HepG2 (cell line): ENCODE measurements around the gene SERPIND1. TPM values are rescaled to one million over a fixed set of nuclear protein-coding genes. Genes with fewer than 3 reads are reported as not detected.

Source experiments
- ATAC-seq: fragments of 200-7000 bp; cut with Tn5 transposase; 3 replicates; pipeline ENCODE4 v1.9.1; 2020; ENCODE audit warnings: mild to moderate bottlenecking, moderate library complexity
- BruUV-seq: library from RNA; stranded (reverse); fragments of 400-500 nt; replicated peaks from 2 replicates; lab custom pipeline; 2021; lab: Mats Ljungman, UMichigan
- CTCF ChIA-PET: fragments of 300-600 bp; formaldehyde crosslinking; extraction: SDS; loops from one replicate; lab custom pipeline; 2021; ENCODE audit warnings: low total read pairs, inconsistent platforms, low intra/inter-chr PET ratio; lab: Yijun Ruan, JAX
- POLR2A ChIA-PET: fragments of 350-600 bp; sonication (Branson Sonifier 250); formaldehyde crosslinking; loops from one replicate; lab custom pipeline; 2020; ENCODE audit warnings: antibody characterized with exemption, inconsistent platforms; lab: Yijun Ruan, JAX
- DNase-seq: peaks from one replicate; pipeline ENCODE4 v3.0.0-alpha.2; 2015; ENCODE audit warnings: low spot score
- FAIRE-seq: peaks from 3 replicates; lab custom pipeline; 2011; peaks lifted over from hg19 to GRCh38; lab: Jason Lieb, UNC
- H2AFZ ChIP-seq: one replicate; pipeline ENCODE4 v1.6.1; 2011; ENCODE audit warnings: low read length, inconsistent platforms
- H3K27ac ChIP-seq: fragments of 300-600 bp; 3 replicates; pipeline ENCODE4 v1.8.0; 2011; ENCODE audit warnings: mixed run types, mild to moderate bottlenecking, mixed read lengths, low read length, inconsistent platforms; ENCODE audit not compliant: insufficient read depth; ENCODE audit errors: extremely low read length
- H3K27me3 ChIP-seq, 2 experiments: fragments of 200-600 bp in 1 of 2; 2 replicates in 1 of 2; 3 replicates in 1 of 2; pipeline versions ENCODE4 v1.6.0 to v1.8.0; 2011; ENCODE audit warnings: low read length in 2 of 2, mild to moderate bottlenecking in 2 of 2, moderate library complexity in 2 of 2, inconsistent platforms in 1 of 2; ENCODE audit not compliant: insufficient read depth in 2 of 2, control insufficient read depth in 1 of 2
- H3K36me3 ChIP-seq, 2 experiments: fragments of 200-600 bp in 1 of 2; replicated peaks in 1 of 2; 2 replicates in 1 of 2; 3 replicates in 1 of 2; pipeline versions ENCODE4 v1.5.1 to v1.8.0; 2011; ENCODE audit warnings: low read length in 2 of 2, inconsistent platforms in 1 of 2; ENCODE audit not compliant: insufficient read depth in 2 of 2, control insufficient read depth in 1 of 2
- H3K4me1 ChIP-seq: 2 replicates; pipeline ENCODE4 v1.5.1; 2012; ENCODE audit warnings: low read length, inconsistent platforms; ENCODE audit not compliant: insufficient read depth
- H3K4me2 ChIP-seq: 2 replicates; pipeline ENCODE4 v1.6.0; 2011; ENCODE audit warnings: low read depth, low read length, inconsistent platforms
- H3K4me3 ChIP-seq, 3 experiments: fragments of 200-600 bp in 1 of 3; sonication (generic), shearing (Covaris generic) in 1 of 3; replicated peaks in 1 of 3; 2 replicates each; pipeline ENCODE4 v1.5.1; 2011 to 2016; ENCODE audit warnings: low read length in 3 of 3, inconsistent platforms in 2 of 3, low read depth in 2 of 3, mild to moderate bottlenecking in 2 of 3, control low read depth in 1 of 3, mixed read lengths in 1 of 3; ENCODE audit not compliant: insufficient read depth in 1 of 3
- H3K79me2 ChIP-seq: one replicate; pipeline ENCODE4 v1.6.1; 2011; ENCODE audit warnings: low read length, inconsistent platforms; ENCODE audit not compliant: insufficient read depth
- H3K9ac ChIP-seq: 2 replicates; pipeline ENCODE4 v1.6.0; 2011; ENCODE audit warnings: mild to moderate bottlenecking, low read depth, low read length, inconsistent platforms; ENCODE audit not compliant: insufficient read depth
- H3K9me3 ChIP-seq: 2 replicates; pipeline ENCODE4 v1.5.1; 2012; ENCODE audit warnings: mild to moderate bottlenecking, low read length
- H4K20me1 ChIP-seq: 2 replicates; pipeline ENCODE4 v1.6.0; 2011; ENCODE audit warnings: inconsistent platforms, mild to moderate bottlenecking, low read length, moderate library complexity; ENCODE audit not compliant: insufficient read depth
- BATF2 ChIP-seq: sonication (generic); formaldehyde crosslinking; IDR thresholded peaks from 2 replicates; pipeline ENCODE4 v1.8.0; 2022; ENCODE audit warnings: mild to moderate bottlenecking, missing genetic modification reagents, moderate library complexity
- CREB1 ChIP-seq, 2 experiments: fragments of 450-650 bp in 1 of 2; IDR thresholded peaks; 2 replicates each; pipeline ENCODE4 v1.6.1; 2016 to 2017; ENCODE audit warnings: control low read depth in 1 of 2, mild to moderate bottlenecking in 1 of 2, missing compliant biosample characterization in 1 of 2, missing genetic modification characterization in 1 of 2
- CSRNP2 ChIP-seq: sonication (generic); formaldehyde crosslinking; conservative IDR thresholded peaks from 2 replicates; pipeline ENCODE4 v1.8.0; 2022; ENCODE audit warnings: low read depth, missing genetic modification reagents
- ELF3 ChIP-seq: IDR thresholded peaks from 2 replicates; pipeline ENCODE4 v1.6.1; 2016; ENCODE audit warnings: missing genetic modification reagents, missing compliant biosample characterization
- IRX3 ChIP-seq: sonication (generic); formaldehyde crosslinking; IDR thresholded peaks from 2 replicates; pipeline ENCODE4 v1.8.1; 2023; ENCODE audit warnings: mild to moderate bottlenecking, low read depth, missing genetic modification reagents, borderline replicate concordance
- KDM4B ChIP-seq: sonication (generic); formaldehyde crosslinking; IDR thresholded peaks from 2 replicates; pipeline ENCODE4 v1.4.0; 2020; ENCODE audit warnings: missing genetic modification reagents
- LBX2 ChIP-seq: sonication (generic); formaldehyde crosslinking; IDR thresholded peaks from 2 replicates; pipeline ENCODE4 v1.5.0; 2020; ENCODE audit warnings: missing genetic modification reagents, mild to moderate bottlenecking, borderline replicate concordance
- NFAT5 ChIP-seq: sonication (generic); formaldehyde crosslinking; IDR thresholded peaks from 2 replicates; pipeline ENCODE4 v1.4.0; 2020; ENCODE audit warnings: missing genetic modification reagents
- NR0B2 ChIP-seq: sonication (generic); formaldehyde crosslinking; IDR thresholded peaks from 2 replicates; pipeline ENCODE4 v1.4.0; 2020; ENCODE audit warnings: mild to moderate bottlenecking, missing genetic modification reagents
- PLRG1 ChIP-seq: fragments of 450-650 bp; conservative IDR thresholded peaks from 2 replicates; pipeline ENCODE4 v1.6.1; 2016
- REL ChIP-seq: sonication (generic); formaldehyde crosslinking; conservative IDR thresholded peaks from 2 replicates; pipeline ENCODE4 v1.8.0; 2022; ENCODE audit warnings: mild to moderate bottlenecking, missing genetic modification reagents, moderate library complexity
- SKI ChIP-seq: fragments of 450-650 bp; IDR thresholded peaks from one replicate; pipeline ENCODE4 v1.6.1; 2018; ENCODE audit warnings: mild to moderate bottlenecking; ENCODE audit not compliant: partially characterized antibody
- SMAD3 ChIP-seq: sonication (generic); formaldehyde crosslinking; IDR thresholded peaks from 2 replicates; pipeline ENCODE4 v1.4.0; 2020; ENCODE audit warnings: missing genetic modification reagents
- YEATS4 ChIP-seq: sonication (generic); formaldehyde crosslinking; IDR thresholded peaks from 2 replicates; pipeline ENCODE4 v1.4.0; 2020; ENCODE audit warnings: missing genetic modification reagents, borderline replicate concordance
- ZFP62 ChIP-seq: sonication (generic); formaldehyde crosslinking; IDR thresholded peaks from 2 replicates; pipeline ENCODE4 v1.4.0; 2020; ENCODE audit warnings: missing genetic modification reagents
- ZNF260 ChIP-seq: sonication (generic); formaldehyde crosslinking; IDR thresholded peaks from 2 replicates; pipeline ENCODE4 v1.4.0; 2020; ENCODE audit warnings: missing genetic modification reagents, low read depth, mild to moderate bottlenecking, borderline replicate concordance
- ZNF44 ChIP-seq: sonication (generic); formaldehyde crosslinking; IDR thresholded peaks from 2 replicates; pipeline ENCODE4 v1.5.1; 2020; ENCODE audit warnings: mild to moderate bottlenecking, missing genetic modification reagents
- ZNF451 ChIP-seq: sonication (generic); formaldehyde crosslinking; IDR thresholded peaks from 2 replicates; pipeline ENCODE4 v1.5.0; 2020; ENCODE audit warnings: mild to moderate bottlenecking, missing genetic modification reagents
- WGBS: methylation state at CpG from one replicate; pipeline ENCODE4 v1.1.6; 2017; ENCODE audit warnings: low lambda C conversion rate; 5-methylcytosine and 5-hydroxymethylcytosine counted together
- in situ Hi-C: cut with HindIII; loops from 2 replicates; pipeline ENCODE4 v1.10.0; 2017; ENCODE audit warnings: low pct_unique_long_range_greater_than_20kb; ENCODE audit not compliant: extremely low pct_ligation_motif_present
- intact Hi-C: fragments of 100-400 bp; cut with micrococcal nuclease; formaldehyde crosslinking; loops from one replicate; pipeline ENCODE4 v1.10.0; 2022; ENCODE audit not compliant: unreplicated experiment
- polyA plus RNA-seq, 8 experiments: library from polyadenylated mRNA; depleted of rRNA in 3 of 8; stranded (reverse) in 7 of 8; unstranded in 1 of 8; fragments of >200 nt; fragmentation: Illumina TruSeq in 4 of 8; extraction: Trizol in 4 of 8; gene quantifications; 2 replicates each; pipeline versions ENCODE4 v1.2.1 to v1.2.3, GENCODE V29; 2011 to 2016; ENCODE audit warnings: low read depth in 4 of 8, missing spikeins in 1 of 8, mixed read lengths in 1 of 8; ENCODE audit not compliant: insufficient read depth in 1 of 8
- total RNA-seq, 5 experiments: library from RNA; depleted of rRNA; stranded (reverse); fragments of >200 nt; fragmentation: Illumina TruSeq; extraction: Trizol; gene quantifications; 2 replicates each; pipeline ENCODE4 v1.2.3, GENCODE V29; 2016; ENCODE audit warnings: low read depth in 1 of 5

Gene SERPIND1
- total and polyA plus RNA-seq, 2 of the 13 experiments (the other 11 are each of a cell fraction or from before 2014, with no cell fraction given): 111 to 350 TPM

- H3K27me3 ChIP-seq: no peaks in the 10 kb centered on the region
- in situ Hi-C loops (no loop called here), intact Hi-C loops (no loop called here)
- POLR2A ChIA-PET: no interaction called here
- H3K4me3 ChIP-seq: no peak overlapping the region
- no peak overlapping the region for H2AFZ ChIP-seq
- H3K79me2 ChIP-seq: no peaks in the 10 kb centered on the region
- DNase-seq (no peak), ATAC-seq (no peak), FAIRE-seq (no peak)
- 97% methylated on average over 10 of the region's 10 CpGs for WGBS
- H3K4me2 ChIP-seq: no peak overlapping the region
- BruUV-seq: no TSS peak
- H3K9me3 ChIP-seq: no peaks in the 10 kb centered on the region
- H3K9ac ChIP-seq: no peak overlapping the region
- H3K4me1 ChIP-seq: no peaks in the 10 kb centered on the region
- CTCF ChIA-PET: no interaction called here
- H3K36me3 ChIP-seq: peaks cover 5 to 49% of the 10 kb centered on the region in 2 experiments; a peak in 3 of 5 replicates
- no peaks in the 10 kb centered on the region for H4K20me1 ChIP-seq
- H3K27ac ChIP-seq: no peak overlapping the region
- TF ChIP-seq NFAT5 (CRISPR knock-in tag): no peak
- no peak for TF ChIP-seq YEATS4
- no peak for TF ChIP-seq CSRNP2 (CRISPR knock-in tag)
- TF ChIP-seq PLRG1: no peak
- no peak for TF ChIP-seq ZFP62
- no peak for TF ChIP-seq BATF2
- TF ChIP-seq SKI: no peak
- no peak for TF ChIP-seq LBX2 (CRISPR knock-in tag)
- no peak for TF ChIP-seq ELF3 (CRISPR knock-in tag)
- TF ChIP-seq ZNF44 (CRISPR knock-in tag): no peak
- no peak for TF ChIP-seq ZNF451
- no peak for TF ChIP-seq SMAD3 (CRISPR knock-in tag)
- no peak for TF ChIP-seq ZNF260
- TF ChIP-seq REL: no peak
- TF ChIP-seq IRX3 (CRISPR knock-in tag): no peak
- no peak for TF ChIP-seq KDM4B (CRISPR knock-in tag)
- no peak for TF ChIP-seq CREB1 (IDR thresholded peaks at IDR 0.05)
- no peak for TF ChIP-seq CREB1 (CRISPR knock-in tag; IDR thresholded peaks at IDR 0.05)
- TF ChIP-seq NR0B2: no peak
Observed at GRCh38 chr22:20747223-20747622, 26.7 kb upstream of the SERPIND1 start.
